Measurements from ENCODE around the gene CCSER1.
"Not testable (repeated sequence)": the region's sequence is repeated elsewhere in the genome, so short reads cannot be mapped to it uniquely, and the experiment has no call there.

Gene CCSER1

GRCh38 chr4:91454111-91454510 is 1326.9 kb downstream of the CCSER1 start:
- no peak overlapping the region for H2AFZ ChIP-seq (ENCODE audit: low read length)
- no peak overlapping the region for H3K9ac ChIP-seq (ENCODE audit: low read length)
- H3K4me3 ChIP-seq (ENCODE audit: low read depth, low read length, poor library complexity, severe bottlenecking): no peak overlapping the region
- no peak overlapping the region for H3K4me2 ChIP-seq (ENCODE audit: low read length)
- no peaks in the 10 kb centered on the region for H3K79me2 ChIP-seq (ENCODE audit: insufficient read depth, low read length)
- H4K20me1 ChIP-seq (ENCODE audit: insufficient read depth, low read length): no peaks in the 10 kb centered on the region
- H3K36me3 ChIP-seq (ENCODE audit: insufficient read depth, low read length): no peaks in the 10 kb centered on the region
- H3K27me3 ChIP-seq (ENCODE audit: insufficient read depth, low read length): no peaks in the 10 kb centered on the region
- H3K27ac ChIP-seq (ENCODE audit: low read depth, low read length, poor library complexity, severe bottlenecking): no peak overlapping the region
- TF ChIP-seq EZH2 (IDR thresholded peaks at IDR 0.05; ENCODE audit: borderline replicate concordance, low read length): no peak
- no peak for TF ChIP-seq CTCF (IDR thresholded peaks at IDR 0.05; ENCODE audit: low read length)
- no peaks in the 10 kb centered on the region for H3K9me2 ChIP-seq (ENCODE audit: low read depth, low read length)
- no peaks in the 10 kb centered on the region for H3K9me3 ChIP-seq (ENCODE audit: low read length)
- H3K4me1 ChIP-seq (ENCODE audit: insufficient read depth, low read length, severe bottlenecking): no peaks in the 10 kb centered on the region
- no peaks in the 10 kb centered on the region for H3F3A ChIP-seq (ENCODE audit: insufficient read depth, low read length)

GRCh38 chr4:91462566-91462965 is 1335.4 kb downstream of the CCSER1 start:
- H3K27me3 ChIP-seq (ENCODE audit: insufficient read depth, low read length); H3F3A ChIP-seq (ENCODE audit: insufficient read depth, low read length); H3K4me3 ChIP-seq (ENCODE audit: low read depth, low read length, poor library complexity, severe bottlenecking); H3K27ac ChIP-seq (ENCODE audit: low read depth, low read length, poor library complexity, severe bottlenecking); H3K9me2 ChIP-seq (ENCODE audit: low read depth, low read length); H3K9ac ChIP-seq (ENCODE audit: low read length); H2AFZ ChIP-seq (ENCODE audit: low read length); H3K79me2 ChIP-seq (ENCODE audit: insufficient read depth, low read length); H3K9me3 ChIP-seq (ENCODE audit: low read length); H3K36me3 ChIP-seq (ENCODE audit: insufficient read depth, low read length); H3K4me1 ChIP-seq (ENCODE audit: insufficient read depth, low read length, severe bottlenecking); H3K4me2 ChIP-seq (ENCODE audit: low read length); H4K20me1 ChIP-seq (ENCODE audit: insufficient read depth, low read length): not testable (repeated sequence)

GRCh38 chr4:91470671-91471070 is 1343.5 kb downstream of the CCSER1 start:
- Histone ChIP-seq H3K4me3 (ENCODE audit: low read depth, low read length, poor library complexity, severe bottlenecking) (no peak overlapping the region), H3K36me3 (ENCODE audit: insufficient read depth, low read length) (no peaks in the 10 kb centered on the region), H3K27ac (ENCODE audit: low read depth, low read length, poor library complexity, severe bottlenecking) (no peak overlapping the region), H3K4me2 (ENCODE audit: low read length) (no peak overlapping the region), H3F3A (ENCODE audit: insufficient read depth, low read length) (no peaks in the 10 kb centered on the region), H3K4me1 (ENCODE audit: insufficient read depth, low read length, severe bottlenecking) (no peaks in the 10 kb centered on the region), H3K9me3 (ENCODE audit: low read length) (no peaks in the 10 kb centered on the region), H2AFZ (ENCODE audit: low read length) (no peak overlapping the region), H3K27me3 (ENCODE audit: insufficient read depth, low read length) (no peaks in the 10 kb centered on the region), H4K20me1 (ENCODE audit: insufficient read depth, low read length) (no peaks in the 10 kb centered on the region), H3K9ac (ENCODE audit: low read length) (no peak overlapping the region), H3K9me2 (ENCODE audit: low read depth, low read length) (no peaks in the 10 kb centered on the region), H3K79me2 (ENCODE audit: insufficient read depth, low read length) (no peaks in the 10 kb centered on the region)
- no peak for TF ChIP-seq CTCF (IDR thresholded peaks at IDR 0.05; ENCODE audit: low read length)
- no peak for TF ChIP-seq EZH2 (IDR thresholded peaks at IDR 0.05; ENCODE audit: borderline replicate concordance, low read length)

- Histone ChIP-seq H3K36me3 (ENCODE audit: insufficient read depth, low read length) (no peaks in the 10 kb centered on the region), H4K20me1 (ENCODE audit: insufficient read depth, low read length) (no peaks in the 10 kb centered on the region), H3K4me3 (ENCODE audit: low read depth, low read length, poor library complexity, severe bottlenecking) (no peak overlapping the region), H3K4me1 (ENCODE audit: insufficient read depth, low read length, severe bottlenecking) (no peaks in the 10 kb centered on the region), H2AFZ (ENCODE audit: low read length) (no peak overlapping the region), H3K9ac (ENCODE audit: low read length) (no peak overlapping the region), H3K79me2 (ENCODE audit: insufficient read depth, low read length) (no peaks in the 10 kb centered on the region), H3K27ac (ENCODE audit: low read depth, low read length, poor library complexity, severe bottlenecking) (no peak overlapping the region), H3K27me3 (ENCODE audit: insufficient read depth, low read length) (no peaks in the 10 kb centered on the region), H3K4me2 (ENCODE audit: low read length) (no peak overlapping the region), H3F3A (ENCODE audit: insufficient read depth, low read length) (no peaks in the 10 kb centered on the region), H3K9me2 (ENCODE audit: low read depth, low read length) (no peaks in the 10 kb centered on the region), H3K9me3 (ENCODE audit: low read length) (no peaks in the 10 kb centered on the region)
- TF ChIP-seq EZH2 (IDR thresholded peaks at IDR 0.05; ENCODE audit: borderline replicate concordance, low read length) (no peak), CTCF (IDR thresholded peaks at IDR 0.05; ENCODE audit: low read length) (no peak)
Observed at GRCh38 chr4:91471280-91471679, 1344.1 kb downstream of the CCSER1 start.

Measured in OCI-LY1 (cell line).